Measurements from ENCODE around the gene RIGI.

DNA sequence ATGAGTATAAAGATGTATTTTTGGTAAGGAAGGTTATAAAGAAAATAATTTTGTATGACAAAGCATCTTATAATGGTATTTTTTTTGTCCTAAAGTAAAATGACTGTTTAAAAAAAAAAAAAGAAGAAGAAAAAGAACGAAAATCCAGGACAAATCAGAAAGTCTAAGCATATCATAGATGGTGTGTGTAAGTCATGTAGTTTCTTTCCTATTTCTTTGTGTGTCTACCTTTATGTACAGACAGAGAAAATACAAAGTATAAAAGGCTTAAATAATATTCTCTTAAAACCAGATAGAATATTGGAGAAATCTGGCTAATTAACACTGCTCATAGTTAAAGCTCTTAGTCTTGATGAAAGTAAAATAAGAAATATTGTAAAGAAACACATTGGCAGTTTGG is 7.7 kb downstream of the RIGI start:
- TF ChIP-seq, protein P1, sequence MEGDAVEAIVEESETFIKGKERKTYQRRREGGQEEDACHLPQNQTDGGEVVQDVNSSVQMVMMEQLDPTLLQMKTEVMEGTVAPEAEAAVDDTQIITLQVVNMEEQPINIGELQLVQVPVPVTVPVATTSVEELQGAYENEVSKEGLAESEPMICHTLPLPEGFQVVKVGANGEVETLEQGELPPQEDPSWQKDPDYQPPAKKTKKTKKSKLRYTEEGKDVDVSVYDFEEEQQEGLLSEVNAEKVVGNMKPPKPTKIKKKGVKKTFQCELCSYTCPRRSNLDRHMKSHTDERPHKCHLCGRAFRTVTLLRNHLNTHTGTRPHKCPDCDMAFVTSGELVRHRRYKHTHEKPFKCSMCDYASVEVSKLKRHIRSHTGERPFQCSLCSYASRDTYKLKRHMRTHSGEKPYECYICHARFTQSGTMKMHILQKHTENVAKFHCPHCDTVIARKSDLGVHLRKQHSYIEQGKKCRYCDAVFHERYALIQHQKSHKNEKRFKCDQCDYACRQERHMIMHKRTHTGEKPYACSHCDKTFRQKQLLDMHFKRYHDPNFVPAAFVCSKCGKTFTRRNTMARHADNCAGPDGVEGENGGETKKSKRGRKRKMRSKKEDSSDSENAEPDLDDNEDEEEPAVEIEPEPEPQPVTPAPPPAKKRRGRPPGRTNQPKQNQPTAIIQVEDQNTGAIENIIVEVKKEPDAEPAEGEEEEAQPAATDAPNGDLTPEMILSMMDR (conservative IDR thresholded peaks at IDR 0.05; ENCODE audit: low read length): no peak
- TF ChIP-seq EZH2phosphoT487 (IDR thresholded peaks at IDR 0.05; ENCODE audit: borderline replicate concordance, low read depth, low read length): no peak

Measured in OCI-LY7 (cell line).